ENCODE results near the gene MT1HL1.
"Not testable (repeated sequence)": the region's sequence is repeated elsewhere in the genome, so short reads cannot be mapped to it uniquely, and the experiment has no call there.

Gene MT1HL1

DNA sequence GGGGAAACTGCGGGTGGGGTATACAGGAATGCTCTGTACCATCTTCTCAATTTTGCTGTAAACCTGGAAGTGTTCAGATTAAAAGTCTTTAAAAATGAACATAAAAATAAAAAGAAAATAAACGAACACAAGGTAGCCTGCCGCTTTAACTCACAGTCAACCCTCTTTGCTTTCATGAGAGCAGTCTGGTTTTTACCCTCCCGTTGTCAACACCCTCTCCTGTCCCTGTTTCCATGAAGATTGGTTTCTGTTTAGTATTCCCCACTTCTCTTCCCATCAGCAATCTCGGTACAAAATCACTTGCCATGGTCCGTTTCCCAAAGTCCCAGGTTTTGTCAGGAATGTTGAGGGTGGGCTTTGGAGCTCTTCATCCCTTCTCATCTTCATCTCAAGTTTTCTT, 28.8 kb downstream of the MT1HL1 start:
- no peak for DNase-seq (ENCODE audit: low spot score)

DNA sequence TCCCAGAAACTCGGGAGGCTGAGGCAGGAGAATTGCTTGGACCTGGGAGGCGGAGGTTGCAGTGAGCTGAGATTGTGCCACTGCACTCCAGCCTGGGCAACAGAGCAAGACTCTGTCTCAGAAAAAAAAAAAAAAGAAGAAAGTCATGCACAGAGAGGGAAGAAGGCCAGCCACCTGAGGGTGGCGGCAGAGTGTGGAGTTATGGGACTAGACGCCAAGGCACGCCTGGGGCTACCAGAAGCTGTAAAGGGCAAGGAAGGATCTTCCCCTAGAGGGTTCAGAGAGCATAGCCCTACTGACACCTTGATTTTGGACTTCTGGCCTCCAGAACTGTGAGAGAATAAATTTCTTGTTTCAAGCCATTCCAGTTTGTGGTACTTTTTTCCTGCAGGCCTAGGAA, 30.2 kb downstream of the MT1HL1 start:
- not testable (repeated sequence) for DNase-seq (ENCODE audit: low spot score)

DNA sequence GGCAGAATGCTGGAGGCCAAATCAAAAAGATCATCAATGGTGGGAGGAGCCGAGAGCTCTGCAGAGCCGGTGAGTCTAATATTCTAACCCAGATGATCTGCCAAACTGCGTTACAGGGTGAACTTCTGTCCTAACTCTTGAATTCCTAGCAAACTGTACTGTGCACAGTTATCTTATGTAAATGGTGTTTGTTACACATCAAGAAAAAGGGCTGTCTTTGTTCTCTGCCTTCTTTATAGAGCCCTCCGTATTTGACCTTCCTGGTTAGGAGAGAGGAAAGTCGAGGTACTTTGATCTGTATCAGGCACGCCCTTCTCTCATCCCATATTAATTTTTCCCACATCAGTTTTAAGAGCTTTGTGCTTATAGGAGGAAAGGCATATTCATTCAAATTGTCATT, 37.6 kb downstream of the MT1HL1 start:
- no peak for DNase-seq (ENCODE audit: low spot score)

DNA sequence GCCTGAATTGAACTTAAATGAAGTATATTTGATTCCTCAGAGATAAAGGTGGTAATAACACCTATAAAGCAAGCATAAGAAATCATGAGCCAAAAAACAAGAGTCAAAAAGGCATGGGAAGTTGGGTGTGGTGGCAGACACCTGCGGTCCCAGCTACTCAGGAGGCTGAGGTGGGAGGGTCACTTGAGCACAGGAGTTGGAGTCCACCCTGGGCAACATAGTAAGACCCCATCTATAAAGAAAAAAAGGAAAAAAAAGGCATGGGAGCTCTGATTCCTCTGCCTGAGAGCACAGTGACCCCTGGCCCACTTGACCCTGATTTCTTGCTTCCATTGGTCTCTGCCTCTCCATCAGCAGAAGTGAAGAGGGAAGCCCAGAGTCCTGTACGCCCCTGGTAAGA, 40.3 kb downstream of the MT1HL1 start:
- DNase-seq (ENCODE audit: low spot score) = no peak

DNA sequence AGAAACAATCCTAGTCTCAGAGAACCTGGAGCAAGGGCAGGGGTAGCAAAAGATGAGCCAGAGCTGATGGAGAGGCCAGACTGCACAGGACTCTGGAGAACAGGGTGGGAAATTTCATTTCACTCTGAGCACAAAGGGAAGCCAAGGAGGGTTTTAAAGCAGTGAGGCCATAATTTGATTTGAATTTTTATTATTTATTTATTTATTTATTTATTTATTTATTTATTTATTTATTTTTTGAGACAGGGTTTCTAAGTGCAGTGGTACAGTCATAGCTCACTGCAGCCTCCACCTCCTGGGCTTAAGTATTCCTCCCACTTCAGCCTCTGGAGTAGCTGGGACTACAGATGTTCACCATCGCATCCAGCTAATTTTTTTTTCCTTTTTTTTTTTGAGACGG, 45.1 kb downstream of the MT1HL1 start:
- DNase-seq (ENCODE audit: low spot score) = no peak

DNA sequence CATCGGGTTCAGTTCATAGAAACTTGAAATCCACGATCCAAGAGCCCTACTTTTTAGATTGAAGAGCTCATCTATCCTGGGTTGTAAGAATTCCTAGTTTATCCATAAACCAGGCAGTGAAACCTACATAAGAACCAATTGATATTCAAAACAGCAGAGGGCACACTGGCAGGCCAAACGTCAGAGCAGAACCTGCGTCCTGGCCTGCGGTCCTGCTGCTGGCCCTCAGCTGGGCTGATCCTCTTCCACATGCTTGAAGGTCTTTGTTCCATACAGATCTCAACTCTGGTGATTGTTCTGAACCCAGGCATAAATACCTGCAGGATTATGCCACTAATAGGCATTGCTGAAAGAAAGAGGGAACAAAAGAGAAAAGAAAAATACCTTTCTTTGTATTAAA, 47.0 kb downstream of the MT1HL1 start:
- DNase-seq (ENCODE audit: low spot score) = no peak
